Transverse colon (tissue), 4 donors: Measurements from ENCODE around the gene DIO3. TPM values are rescaled to one million over a fixed set of nuclear protein-coding genes. Genes with fewer than 3 reads are reported as not detected.

ENCODE experiments used
- DNase-seq: peaks from one replicate; pipeline ENCODE4 v3.0.0-alpha.2; 2019
- H3K27ac ChIP-seq, 4 donors: fragments of 200-600 bp; sonication (generic); 2 replicates each; pipeline ENCODE4 v1.5.1; 2016 to 2018; ENCODE audit warnings: inconsistent platforms in 4 of 4
- H3K27me3 ChIP-seq: fragments of 200-600 bp; sonication (generic); 2 replicates; pipeline ENCODE4 v1.5.1; 2017; ENCODE audit warnings: inconsistent platforms
- H3K36me3 ChIP-seq, 4 donors: fragments of 200-600 bp; sonication (generic); 2 replicates each; pipeline ENCODE4 v1.5.1; 2017 to 2019; ENCODE audit warnings: inconsistent platforms in 4 of 4
- H3K4me1 ChIP-seq, 4 donors: fragments of 200-600 bp; sonication (generic); 2 replicates each; pipeline ENCODE4 v1.5.1; 2017 to 2020; ENCODE audit warnings: inconsistent platforms in 4 of 4
- H3K4me3 ChIP-seq, 4 donors: fragments of 200-600 bp; sonication (generic); 1 replicate in 1 of 4; 2 replicates in 3 of 4; pipeline versions ENCODE4 v1.5.1 to v1.6.1; 2017 to 2019; ENCODE audit warnings: inconsistent platforms in 4 of 4
- H3K9me3 ChIP-seq, 2 donors: fragments of 200-600 bp; sonication (generic); 2 replicates each; pipeline ENCODE4 v1.5.1; 2017 to 2019; ENCODE audit warnings: inconsistent platforms in 2 of 2
- CTCF ChIP-seq, 5 experiments: fragments of 200-600 bp in 3 of 5; fragments of 450-650 bp in 2 of 5; sonication (generic) in 3 of 5; IDR thresholded peaks; 1 replicate in 2 of 5; 2 replicates in 3 of 5; pipeline ENCODE4 v1.5.1; 2016 to 2017; ENCODE audit warnings: antibody characterized with exemption in 5 of 5, inconsistent platforms in 3 of 5, mild to moderate bottlenecking in 2 of 5, moderate library complexity in 1 of 5
- EP300 ChIP-seq: sonication (generic); formaldehyde crosslinking; IDR thresholded peaks from one replicate; pipeline ENCODE4 v1.6.1; 2017; ENCODE audit warnings: antibody characterized with exemption, low read depth
- POLR2A ChIP-seq: fragments of 450-650 bp; IDR thresholded peaks from one replicate; pipeline ENCODE4 v1.6.1; 2016; ENCODE audit warnings: antibody characterized with exemption, mild to moderate bottlenecking, moderate library complexity
- POLR2AphosphoS5 ChIP-seq, 3 donors: sonication (generic); formaldehyde crosslinking; IDR thresholded peaks; one replicate each; pipeline ENCODE4 v1.6.1; 2016; ENCODE audit warnings: antibody characterized with exemption in 3 of 3
- WGBS, 2 donors: methylation state at CpG; one replicate each; pipeline ENCODE4 v1.1.5; 2018; ENCODE audit warnings: low coverage in 1 of 2; 5-methylcytosine and 5-hydroxymethylcytosine counted together
- in situ Hi-C, 4 donors: fragments of 200-750 bp; cut with MboI; loops; one replicate each; pipeline versions ENCODE4 v1.15.0 to v1.15.1; 2017; ENCODE audit warnings: low sequenced_read_pairs in 3 of 4, low pct_ligation_motif_present in 1 of 4, low pct_unique_long_range_greater_than_20kb in 1 of 4
- intact Hi-C: fragments of 100-400 bp; cut with DNase I; formaldehyde crosslinking; loops from one replicate; pipeline ENCODE4 v1.15.1; 2023; ENCODE audit warnings: low total_unique reads
- total RNA-seq, 4 donors: library from RNA; depleted of rRNA; stranded (reverse); fragments of >200 nt; gene quantifications; one replicate each; pipeline ENCODE4 v1.1.0, GENCODE V29; 2016

Gene DIO3
- total RNA-seq, 4 donors from 2014 or later, result 1.2 to 2.9 (median 1.4) TPM; not detected in 1

- Histone ChIP-seq H3K4me1 (no peaks in the 10 kb centered on the region), H3K27me3 (no peaks in the 10 kb centered on the region), H3K9me3 (no peaks in the 10 kb centered on the region), H3K4me3 (no peak overlapping the region), H3K27ac (no peak overlapping the region), H3K36me3 (no peaks in the 10 kb centered on the region)
- no peak for DNase-seq
- in situ Hi-C loops, result no loop called here
- TF ChIP-seq POLR2A, result no peak
- no peak for TF ChIP-seq CTCF (IDR thresholded peaks at IDR 0.05)
- TF ChIP-seq EP300, result no peak
- TF ChIP-seq POLR2AphosphoS5 (IDR thresholded peaks at IDR 0.05), result no peak
- WGBS, 2 donors, result 60 to 76% methylated on average over 1 to 3 of the region's 3 CpGs
- intact Hi-C loops, result no loop called here
Measured at GRCh38 chr14:101589486-101590015, 28.3 kb downstream of the DIO3 start.

- intact Hi-C loops (no loop called here), in situ Hi-C loops (no loop called here)
- 62% methylated on average over 9 of the region's 9 CpGs; no CpG with 5 or more reads in 1 of the 2 donors for WGBS, 2 donors
- H3K36me3 ChIP-seq, result no peaks in the 10 kb centered on the region
- TF ChIP-seq EP300 (no peak), POLR2AphosphoS5 (IDR thresholded peaks at IDR 0.05) (no peak), CTCF (IDR thresholded peaks at IDR 0.05) (no peak), POLR2A (no peak)
- no peaks in the 10 kb centered on the region for H3K4me1 ChIP-seq
- no peaks in the 10 kb centered on the region for H3K9me3 ChIP-seq
- H3K27ac ChIP-seq, result no peak overlapping the region
- no peaks in the 10 kb centered on the region for H3K27me3 ChIP-seq
- no peak for DNase-seq
- H3K4me3 ChIP-seq, result no peak overlapping the region
Measured at GRCh38 chr14:101590062-101590461, 28.8 kb downstream of the DIO3 start.

GRCh38 chr14:101590616-101591015 lies 29.3 kb downstream of the DIO3 start:
- Histone ChIP-seq H3K27ac (no peak overlapping the region), H3K4me3 (no peak overlapping the region), H3K4me1 (no peaks in the 10 kb centered on the region), H3K27me3 (no peaks in the 10 kb centered on the region), H3K9me3 (no peaks in the 10 kb centered on the region), H3K36me3 (no peaks in the 10 kb centered on the region)
- DNase-seq, result no peak
- intact Hi-C loops (no loop called here), in situ Hi-C loops (no loop called here)
- no peak for TF ChIP-seq POLR2AphosphoS5 (IDR thresholded peaks at IDR 0.05)
- TF ChIP-seq CTCF (IDR thresholded peaks at IDR 0.05), result no peak
- TF ChIP-seq EP300, result no peak
- no peak for TF ChIP-seq POLR2A
- 90% methylated on average over 14 of the region's 14 CpGs; no CpG with 5 or more reads in 1 of the 2 donors for WGBS, 2 donors

- intact Hi-C loops, result no loop called here
- no peak for DNase-seq
- Histone ChIP-seq H3K27ac (no peak overlapping the region), H3K27me3 (no peaks in the 10 kb centered on the region), H3K9me3 (no peaks in the 10 kb centered on the region), H3K4me1 (no peaks in the 10 kb centered on the region), H3K4me3 (no peak overlapping the region), H3K36me3 (no peaks in the 10 kb centered on the region)
- 60% methylated on average over 5 of the region's 5 CpGs; no CpG with 5 or more reads in 1 of the 2 donors for WGBS, 2 donors
- TF ChIP-seq EP300 (no peak), CTCF (IDR thresholded peaks at IDR 0.05) (no peak), POLR2AphosphoS5 (IDR thresholded peaks at IDR 0.05) (no peak), POLR2A (no peak)
- in situ Hi-C loops, result no loop called here
Measured at GRCh38 chr14:101591121-101591520, 29.8 kb downstream of the DIO3 start.
